HCT116 (cell line): ENCODE measurements around the gene TTLL9. TPM values are rescaled to one million over a fixed set of nuclear protein-coding genes. Genes with fewer than 3 reads are reported as not detected.

Experiments
- ATAC-seq: fragments of 200-7000 bp; cut with Tn5 transposase; 2 replicates; pipeline ENCODE4 v1.9.1; 2020; ENCODE audit warnings: mild to moderate bottlenecking, moderate library complexity
- BruUV-seq: library from RNA; stranded (reverse); fragments of 400-500 nt; replicated peaks from 2 replicates; lab custom pipeline; 2021; lab: Mats Ljungman, UMichigan
- CTCF ChIA-PET: fragments of 300-600 bp; sonication (Branson Sonifier 250); formaldehyde crosslinking; loops from one replicate; lab custom pipeline; 2021; ENCODE audit warnings: antibody characterized with exemption; lab: Charles Lee
- POLR2A ChIA-PET: fragments of 300-600, 350-600 bp; sonication (Branson Sonifier 250); formaldehyde crosslinking; loops from one replicate; lab custom pipeline; 2021; ENCODE audit warnings: antibody characterized with exemption; lab: Charles Lee
- RAD21 ChIA-PET, 2 experiments: fragments of 300-600 bp; sonication (Branson Sonifier 250); formaldehyde crosslinking; loops; one replicate each; lab custom pipeline; 2023; ENCODE audit warnings: low total read pairs in 2 of 2; ENCODE audit not compliant: uncharacterized antibody in 2 of 2, unreplicated experiment in 2 of 2, low non-redundant PET in 1 of 2; lab: Charles Lee
- DNase-seq: peaks from one replicate; pipeline ENCODE4 v3.0.0-alpha.2; 2010; ENCODE audit warnings: low read depth, low spot score
- H2AFZ ChIP-seq: fragments of 200-600 bp; shearing (Covaris generic), sonication (generic); 2 replicates; pipeline ENCODE4 v1.6.1; 2017; ENCODE audit warnings: low read depth, mixed run types, mixed read lengths, antibody characterized with exemption, low read length; ENCODE audit not compliant: poor library complexity, severe bottlenecking
- H3K27ac ChIP-seq: 2 replicates; pipeline ENCODE4 v1.5.1; 2012; ENCODE audit warnings: low read depth, low read length
- H3K27me3 ChIP-seq: fragments of 200-600 bp; sonication (generic); 2 replicates; pipeline ENCODE4 v1.6.1; 2016; ENCODE audit warnings: mixed run types, low read length, mixed read lengths; ENCODE audit not compliant: insufficient read depth
- H3K36me3 ChIP-seq, 2 experiments: fragments of 200-500 bp in 1 of 2; fragments of 200-600 bp in 1 of 2; sonication (Bioruptor generic) in 1 of 2; sonication (generic) in 1 of 2; 2 replicates each; pipeline versions ENCODE4 v1.5.1 to v1.6.1; 2014 to 2016; ENCODE audit warnings: low read length in 2 of 2, inconsistent platforms in 1 of 2, mixed read lengths in 1 of 2, mixed run types in 1 of 2; ENCODE audit not compliant: insufficient read depth in 2 of 2, control insufficient read depth in 1 of 2
- H3K4me1 ChIP-seq, 2 experiments: fragments of 200-600 bp in 1 of 2; sonication (generic) in 1 of 2; 2 replicates each; pipeline versions ENCODE4 v1.5.1 to v1.6.1; 2012 to 2017; ENCODE audit warnings: low read length in 2 of 2, inconsistent platforms in 1 of 2, mild to moderate bottlenecking in 1 of 2, mixed read lengths in 1 of 2, mixed run types in 1 of 2, moderate library complexity in 1 of 2; ENCODE audit not compliant: insufficient read depth in 2 of 2, control insufficient read depth in 1 of 2
- H3K4me2 ChIP-seq: fragments of 200-600 bp; sonication (generic); 2 replicates; pipeline ENCODE4 v1.6.1; 2017; ENCODE audit warnings: mixed run types, low read length, mixed read lengths
- H3K4me3 ChIP-seq, 2 experiments: fragments of 200-600 bp in 1 of 2; sonication (generic) in 1 of 2; replicated peaks in 1 of 2; 2 replicates each; pipeline ENCODE4 v1.5.1; 2011 to 2016; ENCODE audit warnings: low read length in 2 of 2, control low read depth in 1 of 2, low read depth in 1 of 2, mild to moderate bottlenecking in 1 of 2, mixed read lengths in 1 of 2, mixed run types in 1 of 2
- H3K79me2 ChIP-seq: fragments of 200-600 bp; sonication (generic); 2 replicates; pipeline ENCODE4 v1.6.1; 2017; ENCODE audit warnings: mild to moderate bottlenecking, mixed run types, low read length, moderate library complexity, mixed read lengths; ENCODE audit not compliant: insufficient read depth
- H3K9ac ChIP-seq: fragments of 200-600 bp; sonication (generic); 2 replicates; pipeline ENCODE4 v1.6.1; 2016; ENCODE audit warnings: low read length, mixed read lengths
- H3K9me2 ChIP-seq: fragments of 200-600 bp; sonication (generic), shearing (Covaris generic); 2 replicates; pipeline ENCODE4 v1.6.1; 2017; ENCODE audit warnings: mixed run types, mild to moderate bottlenecking, moderate library complexity; ENCODE audit not compliant: insufficient read depth
- H3K9me3 ChIP-seq, 2 experiments: fragments of 200-500 bp in 1 of 2; fragments of 200-600 bp in 1 of 2; sonication (Bioruptor generic) in 1 of 2; sonication (generic) in 1 of 2; 2 replicates each; pipeline ENCODE4 v1.6.1; 2014 to 2017; ENCODE audit warnings: low read length in 2 of 2, mixed read lengths in 2 of 2, inconsistent platforms in 1 of 2, low read depth in 1 of 2, mild to moderate bottlenecking in 1 of 2, mixed run types in 1 of 2, moderate library complexity in 1 of 2; ENCODE audit not compliant: control insufficient read depth in 1 of 2, insufficient read depth in 1 of 2
- H4K20me1 ChIP-seq: fragments of 200-600 bp; sonication (generic), shearing (Covaris generic); 2 replicates; pipeline ENCODE4 v1.6.1; 2017; ENCODE audit warnings: mixed run types, mild to moderate bottlenecking, moderate library complexity; ENCODE audit not compliant: insufficient read depth
- CBX3 ChIP-seq: IDR thresholded peaks from 2 replicates; pipeline ENCODE4 v1.6.1; 2012; ENCODE audit warnings: low read depth
- CEBPB ChIP-seq: IDR thresholded peaks from 2 replicates; pipeline ENCODE4 v1.6.1; 2012; ENCODE audit warnings: low read depth
- EGR1 ChIP-seq: IDR thresholded peaks from 2 replicates; pipeline ENCODE4 v1.6.1; 2012; ENCODE audit warnings: low read depth
- ELF1 ChIP-seq: IDR thresholded peaks from 2 replicates; pipeline ENCODE4 v1.6.1; 2012; ENCODE audit warnings: low read depth, borderline replicate concordance
- POLR2A ChIP-seq: IDR thresholded peaks from 2 replicates; pipeline ENCODE4 v1.7.0; 2011; ENCODE audit warnings: borderline replicate concordance; ENCODE audit not compliant: insufficient read depth, insufficient read length; ENCODE audit errors: extremely low read depth
- POLR2AphosphoS5 ChIP-seq: IDR thresholded peaks from 2 replicates; pipeline ENCODE4 v1.6.1; 2011; ENCODE audit warnings: mild to moderate bottlenecking, low read depth, low read length, moderate library complexity
- RAD21 ChIP-seq: IDR thresholded peaks from 2 replicates; pipeline ENCODE4 v1.6.1; 2012; ENCODE audit warnings: low read depth, mild to moderate bottlenecking
- SIN3A ChIP-seq: IDR thresholded peaks from 2 replicates; pipeline ENCODE4 v1.6.1; 2012; ENCODE audit warnings: low read depth
- SP1 ChIP-seq: IDR thresholded peaks from 2 replicates; pipeline ENCODE4 v1.6.1; 2012; ENCODE audit warnings: low read depth
- SRF ChIP-seq: IDR thresholded peaks from 2 replicates; pipeline ENCODE4 v1.6.1; 2012; ENCODE audit warnings: low read depth
- ZFX ChIP-seq: fragments of 450-650 bp; IDR thresholded peaks from 2 replicates; pipeline ENCODE4 v1.6.1; 2017
- ZNF274 ChIP-seq: fragments of 200-500 bp; sonication (Bioruptor generic); IDR thresholded peaks from 2 replicates; pipeline ENCODE4 v1.6.1; 2014; ENCODE audit warnings: mild to moderate bottlenecking, low read depth, low read length, inconsistent platforms
- intact Hi-C: fragments of 100-400 bp; cut with micrococcal nuclease; formaldehyde crosslinking; loops from 2 replicates; pipeline ENCODE4 v1.10.0; 2022
- total RNA-seq: library from RNA; stranded (reverse); gene quantifications from one replicate; pipeline ENCODE4 v1.2.1, GENCODE V29; 2021; ENCODE audit not compliant: unreplicated experiment
- TF ChIP-seq, protein P1 (sequence below): IDR thresholded peaks from 2 replicates; pipeline ENCODE4 v1.6.1; 2012
- TF ChIP-seq, protein P2 (sequence below), 3 experiments: fragments of 200-600 bp in 1 of 3; sonication (generic) in 1 of 3; IDR thresholded peaks in 2 of 3; conservative IDR thresholded peaks in 1 of 3; 2 replicates each; pipeline ENCODE4 v1.5.1; 2012 to 2017; ENCODE audit warnings: low read depth in 2 of 3, low read length in 2 of 3, antibody characterized with exemption in 1 of 3, borderline replicate concordance in 1 of 3, control low read depth in 1 of 3, mild to moderate bottlenecking in 1 of 3, mixed read lengths in 1 of 3, mixed run types in 1 of 3, moderate library complexity in 1 of 3; ENCODE audit not compliant: insufficient read depth in 1 of 3
- TF ChIP-seq, protein P3 (sequence below): IDR thresholded peaks from 2 replicates; pipeline ENCODE4 v1.6.1; 2012
- TF ChIP-seq, protein P4 (sequence below): IDR thresholded peaks from 2 replicates; pipeline ENCODE4 v1.6.1; 2012; ENCODE audit warnings: low read depth
- TF ChIP-seq, protein P5 (sequence below): IDR thresholded peaks from 2 replicates; pipeline ENCODE4 v1.6.1; 2011; ENCODE audit warnings: mild to moderate bottlenecking, low read length, moderate library complexity; ENCODE audit not compliant: insufficient replicate concordance; ENCODE audit errors: extremely low read depth

TTLL9 gene
- total RNA-seq, 1 experiment from 2014 or later, result not detected

DNA sequence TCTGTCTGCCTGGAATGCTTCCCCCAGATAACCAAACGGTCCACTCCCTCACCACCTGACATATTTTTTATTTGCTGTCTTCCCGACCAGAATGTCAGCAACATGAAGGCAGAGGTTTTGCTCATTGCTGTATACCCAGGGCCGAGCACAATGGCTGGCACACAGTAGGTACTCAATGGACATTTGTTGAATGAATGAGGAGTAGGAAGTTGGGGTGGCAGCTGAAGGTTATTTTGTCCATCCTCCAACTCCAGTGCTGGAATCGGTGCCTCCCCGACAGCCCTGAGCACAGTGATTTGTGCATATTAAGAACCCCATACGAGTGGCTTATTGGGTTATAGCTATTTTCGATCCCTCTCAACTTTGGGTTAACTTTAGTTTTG, 10.4 kb upstream of the TTLL9 start:
- Histone ChIP-seq H2AFZ (no peak overlapping the region), H3K9ac (no peak overlapping the region), H3K9me3 (no peaks in the 10 kb centered on the region), H3K79me2 (no peaks in the 10 kb centered on the region), H3K36me3 (no peaks in the 10 kb centered on the region), H4K20me1 (no peaks in the 10 kb centered on the region), H3K9me2 (no peaks in the 10 kb centered on the region), H3K4me1 (peaks cover 15 to 20% of the 10 kb centered on the region in 2 experiments; a peak in 3 of 4 replicates), H3K27me3 (no peaks in the 10 kb centered on the region; the same call in 1 of the 2 replicates), H3K27ac (no peak overlapping the region), H3K4me2 (peak overlapping the region; percentile 99), H3K4me3 (no peak overlapping the region)
- POLR2A ChIA-PET, result interaction anchor here (0.7 to 1.3 kb wide), 2 partner anchors 11 to 221 kb away, joined by 3 to 5 read pairs; no protein-coding TSS in a partner anchor
- RAD21 ChIA-PET, result interaction anchor here in 1 of 2 experiments (1.0 kb wide), 1 partner anchor 92 kb away, joined by 3 read pairs; the partner anchor contains the start of gene PDRG1
- BruUV-seq, result no TSS peak
- DNase-seq, result no peak
- ATAC-seq, result no peak
- intact Hi-C loops, result no loop called here
- TF ChIP-seq, protein P1, sequence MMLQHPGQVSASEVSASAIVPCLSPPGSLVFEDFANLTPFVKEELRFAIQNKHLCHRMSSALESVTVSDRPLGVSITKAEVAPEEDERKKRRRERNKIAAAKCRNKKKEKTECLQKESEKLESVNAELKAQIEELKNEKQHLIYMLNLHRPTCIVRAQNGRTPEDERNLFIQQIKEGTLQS, result no peak
- TF ChIP-seq SRF (no peak), CBX3 (no peak), ZFX (no peak), POLR2A (no peak), SP1 (no peak), EGR1 (no peak), SIN3A (no peak), ZNF274 (no peak), RAD21 (no peak), POLR2AphosphoS5 (no peak), CEBPB (no peak), ELF1 (no peak)
- TF ChIP-seq, protein P2, sequence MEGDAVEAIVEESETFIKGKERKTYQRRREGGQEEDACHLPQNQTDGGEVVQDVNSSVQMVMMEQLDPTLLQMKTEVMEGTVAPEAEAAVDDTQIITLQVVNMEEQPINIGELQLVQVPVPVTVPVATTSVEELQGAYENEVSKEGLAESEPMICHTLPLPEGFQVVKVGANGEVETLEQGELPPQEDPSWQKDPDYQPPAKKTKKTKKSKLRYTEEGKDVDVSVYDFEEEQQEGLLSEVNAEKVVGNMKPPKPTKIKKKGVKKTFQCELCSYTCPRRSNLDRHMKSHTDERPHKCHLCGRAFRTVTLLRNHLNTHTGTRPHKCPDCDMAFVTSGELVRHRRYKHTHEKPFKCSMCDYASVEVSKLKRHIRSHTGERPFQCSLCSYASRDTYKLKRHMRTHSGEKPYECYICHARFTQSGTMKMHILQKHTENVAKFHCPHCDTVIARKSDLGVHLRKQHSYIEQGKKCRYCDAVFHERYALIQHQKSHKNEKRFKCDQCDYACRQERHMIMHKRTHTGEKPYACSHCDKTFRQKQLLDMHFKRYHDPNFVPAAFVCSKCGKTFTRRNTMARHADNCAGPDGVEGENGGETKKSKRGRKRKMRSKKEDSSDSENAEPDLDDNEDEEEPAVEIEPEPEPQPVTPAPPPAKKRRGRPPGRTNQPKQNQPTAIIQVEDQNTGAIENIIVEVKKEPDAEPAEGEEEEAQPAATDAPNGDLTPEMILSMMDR (IDR thresholded peaks at IDR 0.05 in 2 of 3, conservative IDR thresholded peaks at IDR 0.05 in 1 of 3; ENCODE audit: borderline replicate concordance in 1 of 3, insufficient read depth in 1 of 3, low read depth in 2 of 3, low read length in 2 of 3), result no peak
- TF ChIP-seq, protein P3, sequence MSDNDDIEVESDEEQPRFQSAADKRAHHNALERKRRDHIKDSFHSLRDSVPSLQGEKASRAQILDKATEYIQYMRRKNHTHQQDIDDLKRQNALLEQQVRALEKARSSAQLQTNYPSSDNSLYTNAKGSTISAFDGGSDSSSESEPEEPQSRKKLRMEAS, result no peak
- TF ChIP-seq, protein P4, sequence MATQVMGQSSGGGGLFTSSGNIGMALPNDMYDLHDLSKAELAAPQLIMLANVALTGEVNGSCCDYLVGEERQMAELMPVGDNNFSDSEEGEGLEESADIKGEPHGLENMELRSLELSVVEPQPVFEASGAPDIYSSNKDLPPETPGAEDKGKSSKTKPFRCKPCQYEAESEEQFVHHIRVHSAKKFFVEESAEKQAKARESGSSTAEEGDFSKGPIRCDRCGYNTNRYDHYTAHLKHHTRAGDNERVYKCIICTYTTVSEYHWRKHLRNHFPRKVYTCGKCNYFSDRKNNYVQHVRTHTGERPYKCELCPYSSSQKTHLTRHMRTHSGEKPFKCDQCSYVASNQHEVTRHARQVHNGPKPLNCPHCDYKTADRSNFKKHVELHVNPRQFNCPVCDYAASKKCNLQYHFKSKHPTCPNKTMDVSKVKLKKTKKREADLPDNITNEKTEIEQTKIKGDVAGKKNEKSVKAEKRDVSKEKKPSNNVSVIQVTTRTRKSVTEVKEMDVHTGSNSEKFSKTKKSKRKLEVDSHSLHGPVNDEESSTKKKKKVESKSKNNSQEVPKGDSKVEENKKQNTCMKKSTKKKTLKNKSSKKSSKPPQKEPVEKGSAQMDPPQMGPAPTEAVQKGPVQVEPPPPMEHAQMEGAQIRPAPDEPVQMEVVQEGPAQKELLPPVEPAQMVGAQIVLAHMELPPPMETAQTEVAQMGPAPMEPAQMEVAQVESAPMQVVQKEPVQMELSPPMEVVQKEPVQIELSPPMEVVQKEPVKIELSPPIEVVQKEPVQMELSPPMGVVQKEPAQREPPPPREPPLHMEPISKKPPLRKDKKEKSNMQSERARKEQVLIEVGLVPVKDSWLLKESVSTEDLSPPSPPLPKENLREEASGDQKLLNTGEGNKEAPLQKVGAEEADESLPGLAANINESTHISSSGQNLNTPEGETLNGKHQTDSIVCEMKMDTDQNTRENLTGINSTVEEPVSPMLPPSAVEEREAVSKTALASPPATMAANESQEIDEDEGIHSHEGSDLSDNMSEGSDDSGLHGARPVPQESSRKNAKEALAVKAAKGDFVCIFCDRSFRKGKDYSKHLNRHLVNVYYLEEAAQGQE, result no peak
- TF ChIP-seq, protein P5, sequence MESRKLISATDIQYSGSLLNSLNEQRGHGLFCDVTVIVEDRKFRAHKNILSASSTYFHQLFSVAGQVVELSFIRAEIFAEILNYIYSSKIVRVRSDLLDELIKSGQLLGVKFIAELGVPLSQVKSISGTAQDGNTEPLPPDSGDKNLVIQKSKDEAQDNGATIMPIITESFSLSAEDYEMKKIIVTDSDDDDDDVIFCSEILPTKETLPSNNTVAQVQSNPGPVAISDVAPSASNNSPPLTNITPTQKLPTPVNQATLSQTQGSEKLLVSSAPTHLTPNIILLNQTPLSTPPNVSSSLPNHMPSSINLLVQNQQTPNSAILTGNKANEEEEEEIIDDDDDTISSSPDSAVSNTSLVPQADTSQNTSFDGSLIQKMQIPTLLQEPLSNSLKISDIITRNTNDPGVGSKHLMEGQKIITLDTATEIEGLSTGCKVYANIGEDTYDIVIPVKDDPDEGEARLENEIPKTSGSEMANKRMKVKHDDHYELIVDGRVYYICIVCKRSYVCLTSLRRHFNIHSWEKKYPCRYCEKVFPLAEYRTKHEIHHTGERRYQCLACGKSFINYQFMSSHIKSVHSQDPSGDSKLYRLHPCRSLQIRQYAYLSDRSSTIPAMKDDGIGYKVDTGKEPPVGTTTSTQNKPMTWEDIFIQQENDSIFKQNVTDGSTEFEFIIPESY, result no peak
- CTCF ChIA-PET, result interaction anchor here (0.8 to 3.7 kb wide), 6 partner anchors 8 to 171 kb away, joined by 3 to 20 read pairs (median 6); partner anchors contain the start of gene PDRG1
